HG02943 (cell line): ENCODE results near the gene RNF168.
A peak's percentile ranks its signal among the peaks of the same experiment; 100 is the strongest.
"Not testable (repeated sequence)": the region's sequence is repeated elsewhere in the genome, so short reads cannot be mapped to it uniquely, and the experiment has no call there.

Source experiments
- ATAC-seq: cut with Tn5 transposase; IDR thresholded peaks from one replicate; pipeline ENCODE4 v1.9.1; 2021; ENCODE audit warnings: mild to moderate bottlenecking, low read depth, moderate library complexity; ENCODE audit not compliant: unreplicated experiment

The RNF168 gene

GRCh38 chr3:196517162-196517800 is 13.7 kb upstream of the RNF168 start:
- no peak for ATAC-seq

- ATAC-seq: no peak
Observed at GRCh38 chr3:196514913-196515621, 11.5 kb upstream of the RNF168 start, which contains the start of gene SMCO1. SMCO1 (minus strand) TSS chr3:196515346; CDS start chr3:196515209, 137 bp downstream.

- no peak for ATAC-seq
Observed at GRCh38 chr3:196514350-196514716, 10.8 kb upstream of the RNF168 start.

GRCh38 chr3:196513697-196514349 is 10.3 kb upstream of the RNF168 start:
- ATAC-seq: no peak

GRCh38 chr3:196511646-196512425 is 8.3 kb upstream of the RNF168 start:
- not testable (repeated sequence) for ATAC-seq

- ATAC-seq: not testable (repeated sequence)
Observed at GRCh38 chr3:196511108-196511507, 7.5 kb upstream of the RNF168 start.

- no peak for ATAC-seq
Observed at GRCh38 chr3:196506687-196507086, 3.1 kb upstream of the RNF168 start.

GRCh38 chr3:196504556-196504955 is 988 bp upstream of the RNF168 start:
- no peak for ATAC-seq

GRCh38 chr3:196504077-196504398 is 470 bp upstream of the RNF168 start:
- ATAC-seq: not testable (repeated sequence)

- peak; percentile 19 for ATAC-seq
Observed at GRCh38 chr3:196502775-196503195, 783 bp downstream of the RNF168 start.

- no peak for ATAC-seq
Observed at GRCh38 chr3:196501316-196502044, 2.1 kb downstream of the RNF168 start.

- no peak for ATAC-seq
Observed at GRCh38 chr3:196499807-196500524, 3.6 kb downstream of the RNF168 start.

- ATAC-seq: no peak
Observed at GRCh38 chr3:196499061-196499460, 4.5 kb downstream of the RNF168 start.

- ATAC-seq: no peak
Observed at GRCh38 chr3:196498297-196498696, 5.3 kb downstream of the RNF168 start.

- no peak for ATAC-seq
Observed at GRCh38 chr3:196496183-196496582, 7.4 kb downstream of the RNF168 start.

- no peak for ATAC-seq
Observed at GRCh38 chr3:196493292-196493691, 10.3 kb downstream of the RNF168 start.

GRCh38 chr3:196492080-196492479 is 11.5 kb downstream of the RNF168 start:
- ATAC-seq: no peak

- ATAC-seq: no peak
Observed at GRCh38 chr3:196489747-196490146, 13.8 kb downstream of the RNF168 start.

GRCh38 chr3:196486263-196486662 is 17.3 kb downstream of the RNF168 start:
- ATAC-seq: no peak

GRCh38 chr3:196477678-196478077 is 25.9 kb downstream of the RNF168 start:
- ATAC-seq: no peak
